ENCODE measurements around the gene P2RY8. TPM values are rescaled to one million over a fixed set of nuclear protein-coding genes. Genes with fewer than 3 reads are reported as not detected.
"Not testable (repeated sequence)": the region's sequence is repeated elsewhere in the genome, so short reads cannot be mapped to it uniquely, and the experiment has no call there.

Gene P2RY8
- total RNA-seq, 1 donor from 2014 or later = not detected

DNA sequence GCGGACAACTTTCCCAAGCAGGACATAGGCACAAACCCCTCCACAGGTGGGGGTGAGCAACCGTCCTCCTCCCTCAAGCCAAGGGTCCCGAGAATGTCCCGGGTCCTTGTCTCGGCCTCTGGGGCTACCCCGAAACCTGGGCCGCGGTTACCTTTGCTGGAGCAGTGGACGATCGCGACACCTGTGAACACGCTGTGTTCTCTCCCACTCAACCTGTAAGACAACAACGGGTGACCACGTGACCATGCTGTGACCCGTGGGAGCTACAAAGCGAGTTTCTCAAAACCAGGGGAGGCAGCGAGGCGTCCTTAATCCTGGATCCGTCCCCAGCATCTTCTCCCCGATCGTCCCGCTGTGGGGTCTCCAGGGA lies 102.1 kb downstream of the P2RY8 start:
- no peak for DNase-seq (ENCODE audit: low read depth)
- TF ChIP-seq, protein P1, sequence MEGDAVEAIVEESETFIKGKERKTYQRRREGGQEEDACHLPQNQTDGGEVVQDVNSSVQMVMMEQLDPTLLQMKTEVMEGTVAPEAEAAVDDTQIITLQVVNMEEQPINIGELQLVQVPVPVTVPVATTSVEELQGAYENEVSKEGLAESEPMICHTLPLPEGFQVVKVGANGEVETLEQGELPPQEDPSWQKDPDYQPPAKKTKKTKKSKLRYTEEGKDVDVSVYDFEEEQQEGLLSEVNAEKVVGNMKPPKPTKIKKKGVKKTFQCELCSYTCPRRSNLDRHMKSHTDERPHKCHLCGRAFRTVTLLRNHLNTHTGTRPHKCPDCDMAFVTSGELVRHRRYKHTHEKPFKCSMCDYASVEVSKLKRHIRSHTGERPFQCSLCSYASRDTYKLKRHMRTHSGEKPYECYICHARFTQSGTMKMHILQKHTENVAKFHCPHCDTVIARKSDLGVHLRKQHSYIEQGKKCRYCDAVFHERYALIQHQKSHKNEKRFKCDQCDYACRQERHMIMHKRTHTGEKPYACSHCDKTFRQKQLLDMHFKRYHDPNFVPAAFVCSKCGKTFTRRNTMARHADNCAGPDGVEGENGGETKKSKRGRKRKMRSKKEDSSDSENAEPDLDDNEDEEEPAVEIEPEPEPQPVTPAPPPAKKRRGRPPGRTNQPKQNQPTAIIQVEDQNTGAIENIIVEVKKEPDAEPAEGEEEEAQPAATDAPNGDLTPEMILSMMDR (conservative IDR thresholded peaks at IDR 0.05; ENCODE audit: low read depth, low read length) = no peak
- no peak overlapping the region for H3K4me3 ChIP-seq (ENCODE audit: low read depth, low read length)

DNA sequence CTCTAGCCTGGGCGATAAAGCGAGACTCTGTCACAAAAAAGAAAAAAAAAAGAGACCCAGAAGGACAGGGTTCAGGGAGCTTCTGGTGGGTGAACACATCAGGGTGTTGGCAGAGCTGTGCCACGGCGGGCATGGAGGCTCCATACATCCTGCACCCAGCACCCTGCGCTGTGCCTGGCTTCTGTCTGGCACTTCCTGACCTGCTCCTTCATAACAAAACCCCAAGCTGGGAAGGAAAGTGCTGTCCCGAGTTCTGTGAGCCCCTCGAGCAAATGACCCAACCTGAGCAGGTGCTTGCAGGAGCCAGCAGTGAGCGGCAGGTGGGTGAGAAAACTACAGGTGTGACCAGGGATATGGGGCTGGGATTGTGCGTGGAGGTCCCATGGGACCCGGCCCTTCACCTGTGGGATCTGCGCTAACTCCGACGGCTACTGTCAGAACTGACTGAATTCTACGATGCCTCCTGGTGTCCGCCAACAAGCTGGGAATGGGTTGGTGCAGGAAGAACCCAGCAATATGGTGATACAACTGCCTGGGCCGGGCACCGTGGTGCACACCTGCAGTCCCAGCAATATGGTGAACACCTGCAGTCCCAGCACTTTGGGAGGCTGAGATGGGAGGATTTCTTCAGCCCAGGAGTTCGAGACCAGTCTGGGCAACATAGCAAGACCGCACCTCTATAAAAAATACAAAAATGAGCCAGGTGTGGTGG lies 103.2 kb downstream of the P2RY8 start:
- TF ChIP-seq, protein P1 (conservative IDR thresholded peaks at IDR 0.05; ENCODE audit: low read depth, low read length) = no peak
- DNase-seq (ENCODE audit: low read depth) = no peak
- H3K4me3 ChIP-seq (ENCODE audit: low read depth, low read length) = no peak overlapping the region

DNA sequence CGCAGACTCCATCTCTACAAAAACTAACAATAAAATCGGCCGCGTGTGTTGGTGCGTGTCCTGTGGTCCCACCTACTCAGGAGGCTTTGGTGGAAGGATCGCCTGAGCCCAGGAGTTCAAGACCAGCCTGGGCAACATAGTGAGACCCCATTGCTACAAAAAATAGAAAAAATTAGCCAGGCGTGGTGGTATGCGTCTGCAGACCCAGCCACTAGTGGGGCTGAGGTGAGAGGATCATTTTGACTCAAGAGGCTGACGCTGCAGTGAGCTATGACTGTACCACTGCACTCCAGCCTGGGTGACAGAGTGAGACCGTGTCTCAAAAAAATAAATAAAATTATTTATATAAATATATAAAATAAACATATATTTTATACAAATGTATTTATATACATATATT lies 106.5 kb downstream of the P2RY8 start:
- H3K4me3 ChIP-seq (ENCODE audit: low read depth, low read length) = no peak overlapping the region
- TF ChIP-seq, protein P1 (conservative IDR thresholded peaks at IDR 0.05; ENCODE audit: low read depth, low read length) = no peak
- no peak for DNase-seq (ENCODE audit: low read depth)

DNA sequence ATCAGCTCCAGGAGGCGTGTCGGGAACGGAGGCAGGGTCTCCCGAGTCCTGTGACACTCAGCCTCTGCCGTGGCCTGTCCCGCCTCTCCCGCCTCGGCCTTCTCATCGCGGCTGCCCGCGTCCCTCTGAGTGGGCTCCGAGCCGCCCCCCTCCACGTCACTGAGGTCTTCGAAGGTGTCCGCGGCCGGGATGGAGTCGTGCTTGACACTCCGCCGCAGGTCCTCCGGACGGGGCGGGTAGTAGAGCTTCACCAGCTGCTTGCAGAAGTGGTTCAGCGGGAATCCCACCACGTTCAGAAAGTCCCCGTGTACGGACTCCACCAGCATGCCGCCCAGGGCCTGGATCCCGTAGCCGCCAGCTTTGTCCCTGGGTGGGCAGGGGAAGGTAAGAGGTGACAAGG lies 109.2 kb downstream of the P2RY8 start:
- H3K4me3 ChIP-seq (ENCODE audit: low read depth, low read length) = no peak overlapping the region
- DNase-seq (ENCODE audit: low read depth) = no peak
- TF ChIP-seq, protein P1 (conservative IDR thresholded peaks at IDR 0.05; ENCODE audit: low read depth, low read length) = no peak

DNA sequence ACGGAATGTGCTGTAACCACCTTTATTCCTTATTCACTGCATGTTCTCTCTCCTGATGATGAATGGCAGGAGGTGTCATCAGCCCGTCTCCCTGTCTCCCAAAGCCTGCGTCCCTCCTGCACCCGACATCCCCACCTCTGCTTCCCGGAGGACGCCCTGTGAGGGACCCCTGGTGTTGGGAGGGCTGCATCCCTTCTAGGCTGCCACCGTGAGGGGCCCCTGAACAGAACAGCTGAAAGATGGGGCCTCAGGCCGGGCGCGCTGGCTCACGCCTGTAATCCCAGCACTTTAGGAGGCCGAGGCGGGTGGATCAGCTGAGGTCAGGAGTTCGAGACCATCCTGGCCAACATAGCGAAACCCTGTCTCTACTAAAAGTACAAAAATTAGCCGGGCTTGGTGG lies 110.7 kb downstream of the P2RY8 start:
- H3K4me3 ChIP-seq (ENCODE audit: low read depth, low read length); DNase-seq (ENCODE audit: low read depth): not testable (repeated sequence)

DNA sequence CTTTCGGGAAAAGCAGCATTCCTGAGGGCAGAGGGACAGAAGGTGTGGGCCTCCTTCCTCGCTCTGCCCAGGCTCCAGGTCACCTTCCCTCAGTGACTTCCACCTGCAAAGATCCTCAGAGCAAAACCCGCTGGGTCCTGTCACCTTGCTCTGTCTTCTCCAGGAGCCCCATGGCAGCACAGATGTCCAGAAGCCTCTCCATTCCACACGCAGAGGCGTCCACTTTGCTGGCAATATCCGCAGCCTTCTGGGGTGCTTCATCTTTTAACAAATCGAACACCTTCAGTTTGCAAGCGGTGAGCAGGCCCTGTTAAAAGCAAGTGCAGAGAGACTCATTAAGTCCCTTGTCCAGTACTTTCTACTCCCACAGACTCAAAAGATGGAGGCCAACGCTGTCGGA lies 111.6 kb downstream of the P2RY8 start:
- TF ChIP-seq, protein P1 (conservative IDR thresholded peaks at IDR 0.05; ENCODE audit: low read depth, low read length) = no peak
- no peak overlapping the region for H3K4me3 ChIP-seq (ENCODE audit: low read depth, low read length)
- no peak for DNase-seq (ENCODE audit: low read depth)

DNA sequence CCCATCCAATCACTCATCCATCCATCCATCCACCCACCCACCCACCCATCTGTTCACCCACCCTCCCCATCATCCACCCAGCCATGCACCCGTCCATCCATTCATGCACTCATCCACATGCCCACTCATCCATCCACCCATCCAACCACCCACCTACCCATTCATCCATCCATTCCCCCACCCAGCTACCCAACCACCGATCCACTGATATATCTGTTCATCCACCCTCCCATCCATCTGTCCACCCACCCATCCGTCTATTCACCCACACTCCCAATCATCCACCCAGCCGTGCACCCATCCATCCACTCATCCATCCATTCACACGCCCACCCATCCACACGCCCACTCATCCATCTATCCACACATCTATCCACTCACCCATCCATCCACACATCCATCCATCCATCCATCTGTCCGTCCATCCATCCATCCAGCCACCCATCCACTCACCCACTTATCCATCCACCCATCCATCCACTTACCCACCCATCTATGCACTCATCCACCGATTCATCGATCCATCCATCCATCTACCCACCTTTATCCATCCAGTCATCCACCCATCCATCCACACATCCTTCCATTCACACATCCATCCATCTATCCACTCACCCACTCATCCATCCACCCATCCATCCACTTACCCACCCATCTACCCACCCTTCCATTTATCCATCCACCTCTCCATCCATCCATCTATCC lies 112.7 kb downstream of the P2RY8 start:
- TF ChIP-seq, protein P1 (conservative IDR thresholded peaks at IDR 0.05; ENCODE audit: low read depth, low read length) = no peak
- DNase-seq (ENCODE audit: low read depth) = no peak
- H3K4me3 ChIP-seq (ENCODE audit: low read depth, low read length) = no peak overlapping the region

Measured in epithelial cell of proximal tubule (primary cell).